HG03571 (cell line): Measurements from ENCODE around the gene TNS3.
"Not testable (repeated sequence)": the region's sequence is repeated elsewhere in the genome, so short reads cannot be mapped to it uniquely, and the experiment has no call there.

Experiments
- ATAC-seq: cut with Tn5 transposase; IDR thresholded peaks from one replicate; pipeline ENCODE4 v1.9.1; 2021; ENCODE audit not compliant: unreplicated experiment

Gene TNS3

GRCh38 chr7:47543714-47544113, 38.2 kb downstream of the TNS3 start:
- ATAC-seq = no peak

GRCh38 chr7:47543056-47543455, 38.9 kb downstream of the TNS3 start:
- ATAC-seq = no peak

GRCh38 chr7:47542051-47542450, 39.9 kb downstream of the TNS3 start:
- ATAC-seq = no peak

GRCh38 chr7:47541485-47541884, 40.4 kb downstream of the TNS3 start:
- not testable (repeated sequence) for ATAC-seq

- ATAC-seq = no peak
Observed at GRCh38 chr7:47540387-47541350, 41.2 kb downstream of the TNS3 start.

- no peak for ATAC-seq
Observed at GRCh38 chr7:47540053-47540386, 41.9 kb downstream of the TNS3 start.

GRCh38 chr7:47539398-47540052, 42.4 kb downstream of the TNS3 start:
- no peak for ATAC-seq

- ATAC-seq = no peak
Observed at GRCh38 chr7:47538846-47539311, 43.0 kb downstream of the TNS3 start.

- ATAC-seq = no peak
Observed at GRCh38 chr7:47537716-47538675, 43.9 kb downstream of the TNS3 start.

- ATAC-seq = no peak
Observed at GRCh38 chr7:47536661-47537611, 45.0 kb downstream of the TNS3 start.

GRCh38 chr7:47535704-47536628, 45.9 kb downstream of the TNS3 start:
- ATAC-seq = no peak

- ATAC-seq = no peak
Observed at GRCh38 chr7:47535035-47535703, 46.7 kb downstream of the TNS3 start.

GRCh38 chr7:47534322-47535034, 47.4 kb downstream of the TNS3 start:
- no peak for ATAC-seq

- ATAC-seq = no peak
Observed at GRCh38 chr7:47531584-47532492, 50.1 kb downstream of the TNS3 start.

- ATAC-seq = no peak
Observed at GRCh38 chr7:47529826-47530555, 51.9 kb downstream of the TNS3 start.

- no peak for ATAC-seq
Observed at GRCh38 chr7:47529405-47529804, 52.5 kb downstream of the TNS3 start.
